NB4 (cell line): Measurements from ENCODE around the gene NDST1.

Experiments
- DNase-seq: peaks from one replicate; pipeline ENCODE4 v3.0.0; 2010; ENCODE audit warnings: low read depth
- H3K4me3 ChIP-seq: one replicate; pipeline ENCODE4 v1.5.1; 2011; ENCODE audit warnings: mild to moderate bottlenecking, low read depth, low read length, moderate library complexity
- MYC ChIP-seq: IDR thresholded peaks from 2 replicates; pipeline ENCODE4 v1.6.1; 2011; ENCODE audit warnings: low read depth, low read length
- POLR2A ChIP-seq: IDR thresholded peaks from 2 replicates; pipeline ENCODE4 v1.6.1; 2011; ENCODE audit warnings: mild to moderate bottlenecking; ENCODE audit not compliant: insufficient read length; ENCODE audit errors: extremely low read depth
- TF ChIP-seq, protein P1 (sequence below): IDR thresholded peaks from one replicate; pipeline ENCODE4 v1.5.1; 2012; ENCODE audit warnings: low read depth, low read length
- TF ChIP-seq, protein P2 (sequence below): IDR thresholded peaks from 2 replicates; pipeline ENCODE4 v1.6.1; 2011; ENCODE audit warnings: low read depth, low read length

NDST1 gene

DNA sequence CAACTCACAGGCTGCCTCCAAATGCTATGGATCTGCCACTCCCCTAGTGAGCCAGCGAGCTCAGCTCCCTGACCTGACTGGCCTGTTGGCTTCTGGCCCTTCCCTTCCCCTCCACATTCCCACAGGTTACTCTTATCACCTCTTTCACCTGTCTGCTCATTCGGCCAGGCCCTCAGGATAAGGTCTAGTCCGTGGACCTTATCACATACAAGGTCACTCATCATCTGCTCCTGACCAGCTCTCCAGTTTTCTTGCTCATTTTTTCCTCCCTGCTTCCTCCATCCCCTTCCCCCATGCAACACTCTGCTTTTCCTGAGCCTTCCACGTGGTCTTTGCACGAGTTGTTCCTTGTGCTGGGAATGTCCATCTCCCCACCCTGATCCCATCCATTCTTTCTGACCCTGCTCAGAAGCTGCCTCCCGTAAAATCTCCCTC lies 25.9 kb upstream of the NDST1 start:
- TF ChIP-seq, protein P1, sequence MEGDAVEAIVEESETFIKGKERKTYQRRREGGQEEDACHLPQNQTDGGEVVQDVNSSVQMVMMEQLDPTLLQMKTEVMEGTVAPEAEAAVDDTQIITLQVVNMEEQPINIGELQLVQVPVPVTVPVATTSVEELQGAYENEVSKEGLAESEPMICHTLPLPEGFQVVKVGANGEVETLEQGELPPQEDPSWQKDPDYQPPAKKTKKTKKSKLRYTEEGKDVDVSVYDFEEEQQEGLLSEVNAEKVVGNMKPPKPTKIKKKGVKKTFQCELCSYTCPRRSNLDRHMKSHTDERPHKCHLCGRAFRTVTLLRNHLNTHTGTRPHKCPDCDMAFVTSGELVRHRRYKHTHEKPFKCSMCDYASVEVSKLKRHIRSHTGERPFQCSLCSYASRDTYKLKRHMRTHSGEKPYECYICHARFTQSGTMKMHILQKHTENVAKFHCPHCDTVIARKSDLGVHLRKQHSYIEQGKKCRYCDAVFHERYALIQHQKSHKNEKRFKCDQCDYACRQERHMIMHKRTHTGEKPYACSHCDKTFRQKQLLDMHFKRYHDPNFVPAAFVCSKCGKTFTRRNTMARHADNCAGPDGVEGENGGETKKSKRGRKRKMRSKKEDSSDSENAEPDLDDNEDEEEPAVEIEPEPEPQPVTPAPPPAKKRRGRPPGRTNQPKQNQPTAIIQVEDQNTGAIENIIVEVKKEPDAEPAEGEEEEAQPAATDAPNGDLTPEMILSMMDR, result no peak
- no peak for TF ChIP-seq MYC
- TF ChIP-seq, protein P2, sequence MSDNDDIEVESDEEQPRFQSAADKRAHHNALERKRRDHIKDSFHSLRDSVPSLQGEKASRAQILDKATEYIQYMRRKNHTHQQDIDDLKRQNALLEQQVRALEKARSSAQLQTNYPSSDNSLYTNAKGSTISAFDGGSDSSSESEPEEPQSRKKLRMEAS, result no peak
- no peak overlapping the region for H3K4me3 ChIP-seq
- DNase-seq, result no peak

DNA sequence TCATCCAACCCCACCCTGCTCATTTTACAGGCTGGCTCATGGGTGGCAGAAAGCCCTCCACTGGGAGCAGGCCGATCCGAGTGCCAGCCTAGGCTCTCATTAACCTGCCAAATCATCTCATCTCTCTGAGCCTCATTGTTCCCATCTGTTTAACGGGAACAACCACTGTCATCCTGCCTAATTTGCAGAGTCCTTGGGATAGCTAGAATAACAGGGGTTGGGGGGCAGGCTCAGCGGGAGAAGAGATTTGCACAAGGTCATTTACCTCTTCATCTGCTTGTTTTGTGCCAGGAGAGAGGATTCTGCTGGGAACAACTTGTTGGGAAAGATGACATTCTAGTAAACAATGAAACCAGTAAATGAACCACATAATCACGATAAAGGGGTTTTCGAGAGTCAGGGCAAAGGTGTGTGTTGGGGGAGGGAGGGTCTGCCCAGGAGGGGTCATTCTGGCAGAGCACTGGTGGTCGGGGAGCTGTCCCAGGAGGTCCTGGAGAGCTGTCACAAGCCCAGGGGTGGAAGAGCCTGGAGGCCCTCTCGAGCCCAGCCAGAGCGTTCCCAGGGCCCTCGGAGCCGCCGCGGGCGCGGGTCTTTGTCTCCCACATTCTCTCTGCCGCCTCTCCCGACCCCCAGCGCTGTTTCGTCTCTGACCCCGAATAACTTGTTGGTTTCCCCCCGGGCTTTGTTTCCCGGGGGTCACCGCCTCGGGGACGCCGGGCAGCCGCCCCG lies 22.8 kb upstream of the NDST1 start:
- H3K4me3 ChIP-seq, result no peak overlapping the region
- DNase-seq, result no peak
- TF ChIP-seq, protein P1, result no peak
- TF ChIP-seq, protein P2, result no peak
- TF ChIP-seq POLR2A, result no peak
- TF ChIP-seq MYC, result no peak

DNA sequence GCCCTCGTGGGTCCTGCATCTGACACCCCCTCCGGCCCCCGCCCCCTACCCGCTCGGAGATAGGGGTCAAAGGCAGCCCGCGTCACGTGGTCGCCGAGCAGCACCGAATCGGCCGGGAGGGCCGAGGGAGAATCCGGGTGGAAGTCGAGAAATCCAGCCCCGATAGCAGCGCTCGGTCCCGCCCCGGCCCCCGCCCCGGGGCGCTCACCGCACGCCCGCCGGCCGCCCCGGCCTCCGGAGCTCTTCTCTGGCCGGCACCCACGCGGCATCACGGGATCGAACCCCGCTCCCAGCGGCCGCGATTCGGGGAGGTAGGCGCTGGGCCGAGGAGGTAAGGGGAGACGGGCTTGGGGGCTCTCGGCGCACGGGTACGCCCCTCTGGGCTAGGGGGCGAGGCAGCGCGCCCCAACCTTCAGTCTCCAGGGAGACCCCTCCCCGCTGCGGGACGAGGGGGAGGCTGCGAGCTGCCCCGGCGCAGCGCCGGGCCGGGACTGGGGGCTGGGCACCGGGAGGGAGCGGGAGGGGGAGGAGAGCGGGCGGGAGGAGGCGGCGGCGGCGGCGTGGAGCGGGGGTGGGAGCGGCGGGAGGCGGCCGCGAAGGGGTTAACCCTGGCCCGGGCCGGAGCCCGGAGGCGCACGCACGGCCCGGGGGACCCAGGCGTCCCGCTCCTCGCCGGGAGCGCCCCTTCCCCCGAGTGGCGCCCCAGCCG lies 22.1 kb upstream of the NDST1 start:
- TF ChIP-seq POLR2A, result no peak
- DNase-seq, result peak; percentile 55

DNA sequence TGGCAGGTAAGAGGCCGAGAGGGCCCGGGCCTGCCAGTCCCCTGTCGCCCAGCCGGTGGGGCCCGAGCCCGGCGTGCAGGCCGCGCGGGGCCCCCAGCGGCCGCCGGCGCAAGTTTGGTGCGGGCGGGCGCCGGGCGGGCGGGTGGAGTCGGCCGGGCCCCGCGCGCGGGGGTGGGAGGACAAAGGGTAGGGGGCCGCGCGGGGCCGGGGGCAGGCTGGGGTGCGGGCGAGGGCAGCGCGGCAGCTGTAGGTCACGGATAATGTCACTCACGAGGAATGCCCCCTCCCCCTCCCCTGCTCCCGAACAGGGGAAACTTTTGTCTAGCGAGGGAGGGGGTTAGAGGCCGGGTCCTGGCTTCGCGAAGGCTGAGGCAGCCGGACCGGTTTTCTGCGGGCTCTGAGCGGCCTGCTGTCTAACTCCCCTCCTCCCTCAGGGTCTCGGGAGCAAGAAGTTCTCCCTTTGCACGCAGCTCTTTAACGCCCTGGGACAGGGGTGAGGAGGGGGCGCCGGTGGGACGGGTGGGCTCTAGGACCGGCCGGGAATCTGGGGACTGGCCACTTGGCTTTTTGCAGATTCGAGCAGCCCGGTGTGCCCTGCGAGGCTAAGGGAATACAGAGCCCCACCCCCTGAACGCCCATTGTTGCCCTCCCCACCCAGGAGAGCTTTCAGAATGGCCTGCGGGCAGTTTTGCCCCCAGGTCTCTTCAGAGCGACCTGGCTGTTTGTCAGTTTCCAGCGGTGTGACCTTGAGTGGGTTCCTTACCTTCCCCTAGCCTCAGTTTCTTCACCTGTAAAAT lies 21.3 kb upstream of the NDST1 start:
- DNase-seq, result peak; percentile 71
- TF ChIP-seq, protein P2, result 0 out of 2 replicates have a peak, but pooled peaks have one; percentile 5
- TF ChIP-seq MYC, result peak; percentile 43; the same call in 1 of the 2 replicates
- TF ChIP-seq, protein P1, result no peak
- peak overlapping the region; percentile 51 for H3K4me3 ChIP-seq

More for the DNA sequence above, 22.1 kb upstream of the NDST1 start:
- H3K4me3 ChIP-seq, result peak overlapping the region; percentile 49

DNA sequence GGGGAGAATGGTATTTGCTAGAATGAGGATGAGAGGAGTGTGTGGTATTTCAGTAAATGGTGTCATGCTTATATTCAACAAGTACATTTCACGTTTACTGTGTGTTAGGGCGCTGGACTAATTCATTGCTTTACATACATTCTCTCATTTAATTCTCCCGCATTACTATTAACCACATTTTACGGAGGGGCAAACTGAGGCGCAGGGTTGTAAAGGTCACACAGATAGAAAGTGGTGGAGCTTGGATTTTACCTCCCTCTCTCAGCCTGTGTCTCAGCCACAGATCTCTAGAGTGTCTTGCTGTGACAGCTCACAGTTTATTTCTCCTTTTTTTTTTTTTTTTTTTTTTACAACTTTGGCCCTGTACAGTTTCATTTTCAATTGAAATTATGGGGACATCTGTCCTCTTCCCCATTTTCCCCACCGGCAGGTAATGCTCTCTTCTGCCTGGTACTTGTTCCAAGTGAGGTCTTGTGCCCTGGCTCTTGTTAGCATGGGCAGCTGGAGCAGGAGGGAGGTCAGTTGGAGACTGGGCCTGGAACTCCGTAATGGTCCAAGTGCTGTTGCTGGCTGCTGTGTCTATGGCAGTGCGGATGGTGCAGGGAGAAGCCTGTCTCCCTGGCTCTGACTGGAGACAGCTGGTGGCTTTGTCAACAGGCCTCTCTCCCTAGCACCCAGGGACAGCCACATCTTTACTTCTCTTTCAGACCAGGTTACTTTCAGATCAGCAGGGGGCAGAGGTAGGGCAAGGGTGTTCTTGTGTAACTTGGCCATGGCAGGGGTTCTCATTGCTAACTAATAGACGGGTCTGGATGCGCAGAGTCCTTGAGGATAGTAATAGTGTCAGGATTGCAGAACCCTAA lies 20.5 kb upstream of the NDST1 start:
- TF ChIP-seq, protein P1, result peak; percentile 18
- TF ChIP-seq, protein P2, result no peak
- 0 out of 2 replicates have a peak, but pooled peaks have one; percentile 16 for TF ChIP-seq MYC
- TF ChIP-seq POLR2A, result no peak
- peak overlapping the region; percentile 51 for H3K4me3 ChIP-seq
- DNase-seq, result peak; percentile 77
